GM12801 (cell line): ENCODE data around the gene PSMD14.

Source experiments
- TF ChIP-seq, protein P1 (sequence below): IDR thresholded peaks from one replicate; pipeline ENCODE4 v1.5.1; 2011; ENCODE audit warnings: control low read depth; ENCODE audit not compliant: insufficient read length; ENCODE audit errors: extremely low read depth

The PSMD14 gene

DNA sequence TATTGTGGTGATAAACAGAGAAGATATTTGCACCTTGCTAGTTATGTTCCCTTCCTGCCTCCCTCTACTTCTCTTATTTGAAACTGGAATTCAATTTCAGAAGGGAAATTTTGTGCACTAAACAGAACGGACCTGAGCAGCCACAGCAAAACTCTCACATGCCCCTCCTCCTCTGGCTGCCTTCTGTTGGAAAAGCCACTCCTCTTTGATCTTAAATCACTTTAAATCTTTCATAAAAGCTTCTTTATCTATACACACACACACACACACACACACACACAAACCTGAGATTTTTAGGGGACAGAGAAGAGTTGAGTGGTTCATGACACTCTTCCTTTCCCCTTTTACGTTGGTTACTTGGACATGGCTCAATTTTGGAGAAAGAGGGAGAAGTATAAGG is 113.5 kb downstream of the PSMD14 start:
- TF ChIP-seq, protein P1, sequence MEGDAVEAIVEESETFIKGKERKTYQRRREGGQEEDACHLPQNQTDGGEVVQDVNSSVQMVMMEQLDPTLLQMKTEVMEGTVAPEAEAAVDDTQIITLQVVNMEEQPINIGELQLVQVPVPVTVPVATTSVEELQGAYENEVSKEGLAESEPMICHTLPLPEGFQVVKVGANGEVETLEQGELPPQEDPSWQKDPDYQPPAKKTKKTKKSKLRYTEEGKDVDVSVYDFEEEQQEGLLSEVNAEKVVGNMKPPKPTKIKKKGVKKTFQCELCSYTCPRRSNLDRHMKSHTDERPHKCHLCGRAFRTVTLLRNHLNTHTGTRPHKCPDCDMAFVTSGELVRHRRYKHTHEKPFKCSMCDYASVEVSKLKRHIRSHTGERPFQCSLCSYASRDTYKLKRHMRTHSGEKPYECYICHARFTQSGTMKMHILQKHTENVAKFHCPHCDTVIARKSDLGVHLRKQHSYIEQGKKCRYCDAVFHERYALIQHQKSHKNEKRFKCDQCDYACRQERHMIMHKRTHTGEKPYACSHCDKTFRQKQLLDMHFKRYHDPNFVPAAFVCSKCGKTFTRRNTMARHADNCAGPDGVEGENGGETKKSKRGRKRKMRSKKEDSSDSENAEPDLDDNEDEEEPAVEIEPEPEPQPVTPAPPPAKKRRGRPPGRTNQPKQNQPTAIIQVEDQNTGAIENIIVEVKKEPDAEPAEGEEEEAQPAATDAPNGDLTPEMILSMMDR, result no peak

DNA sequence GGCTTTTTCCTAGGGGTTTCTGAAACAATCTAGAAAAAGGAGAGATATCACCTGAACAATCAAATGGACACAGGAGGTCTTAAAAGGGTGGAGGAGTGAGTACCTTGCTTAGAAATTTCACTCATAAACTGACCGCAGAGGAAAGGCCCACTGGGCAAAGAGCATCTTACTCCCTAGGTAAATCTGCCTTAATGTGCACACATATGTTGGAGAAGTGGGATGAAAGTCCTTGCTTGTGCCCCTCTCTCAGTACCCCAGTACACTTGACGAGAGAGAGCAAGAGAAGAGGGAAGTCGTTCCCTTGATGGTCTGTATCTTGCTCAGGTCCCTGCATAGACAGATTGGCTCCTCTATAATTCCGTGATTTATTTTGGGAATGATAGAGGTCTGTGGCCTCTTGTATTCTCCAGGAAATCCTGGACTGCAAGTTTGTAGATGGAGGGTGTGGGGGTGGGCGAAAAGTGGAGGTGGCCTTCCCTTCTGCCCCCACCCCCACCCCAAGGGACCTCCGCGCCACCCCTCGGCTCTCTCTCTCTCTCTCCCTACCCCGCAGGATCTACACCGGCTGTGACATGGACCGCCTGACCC is 114.7 kb downstream of the PSMD14 start:
- TF ChIP-seq, protein P1, result no peak

DNA sequence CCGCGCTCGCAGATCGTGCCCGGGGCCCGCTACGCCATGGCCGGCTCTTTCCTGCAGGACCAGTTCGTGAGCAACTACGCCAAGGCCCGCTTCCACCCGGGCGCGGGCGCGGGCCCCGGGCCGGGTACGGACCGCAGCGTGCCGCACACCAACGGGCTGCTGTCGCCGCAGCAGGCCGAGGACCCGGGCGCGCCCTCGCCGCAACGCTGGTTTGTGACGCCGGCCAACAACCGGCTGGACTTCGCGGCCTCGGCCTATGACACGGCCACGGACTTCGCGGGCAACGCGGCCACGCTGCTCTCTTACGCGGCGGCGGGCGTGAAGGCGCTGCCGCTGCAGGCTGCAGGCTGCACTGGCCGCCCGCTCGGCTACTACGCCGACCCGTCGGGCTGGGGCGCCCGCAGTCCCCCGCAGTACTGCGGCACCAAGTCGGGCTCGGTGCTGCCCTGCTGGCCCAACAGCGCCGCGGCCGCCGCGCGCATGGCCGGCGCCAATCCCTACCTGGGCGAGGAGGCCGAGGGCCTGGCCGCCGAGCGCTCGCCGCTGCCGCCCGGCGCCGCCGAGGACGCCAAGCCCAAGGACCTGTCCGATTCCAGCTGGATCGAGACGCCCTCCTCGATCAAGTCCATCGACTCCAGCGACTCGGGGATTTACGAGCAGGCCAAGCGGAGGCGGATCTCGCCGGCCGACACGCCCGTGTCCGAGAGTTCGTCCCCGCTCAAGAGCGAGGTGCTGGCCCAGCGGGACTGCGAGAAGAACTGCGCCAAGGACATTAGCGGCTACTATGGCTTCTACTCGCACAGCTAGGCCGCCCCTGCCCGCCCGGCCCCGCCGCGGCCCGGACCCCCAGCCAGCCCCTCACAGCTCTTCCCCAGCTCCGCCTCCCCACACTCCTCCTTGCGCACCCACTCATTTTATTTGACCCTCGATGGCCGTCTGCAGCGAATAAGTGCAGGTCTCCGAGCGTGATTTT is 115.5 kb downstream of the PSMD14 start:
- TF ChIP-seq, protein P1, result no peak

DNA sequence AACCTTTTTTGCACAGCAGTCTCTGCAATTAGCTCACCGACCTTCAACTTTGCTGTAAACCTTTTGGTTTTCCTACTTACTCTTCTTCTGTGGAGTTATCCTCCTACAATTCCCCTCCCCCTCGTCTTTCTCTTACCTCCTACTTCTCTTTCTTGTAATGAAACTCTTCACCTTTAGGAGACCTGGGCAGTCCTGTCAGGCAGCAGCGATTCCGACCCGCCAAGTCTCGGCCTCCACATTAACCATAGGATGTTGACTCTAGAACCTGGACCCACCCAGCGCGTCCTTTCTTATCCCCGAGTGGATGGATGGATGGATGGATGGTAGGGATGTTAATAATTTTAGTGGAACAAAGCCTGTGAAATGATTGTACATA is 116.2 kb downstream of the PSMD14 start:
- TF ChIP-seq, protein P1, result no peak

DNA sequence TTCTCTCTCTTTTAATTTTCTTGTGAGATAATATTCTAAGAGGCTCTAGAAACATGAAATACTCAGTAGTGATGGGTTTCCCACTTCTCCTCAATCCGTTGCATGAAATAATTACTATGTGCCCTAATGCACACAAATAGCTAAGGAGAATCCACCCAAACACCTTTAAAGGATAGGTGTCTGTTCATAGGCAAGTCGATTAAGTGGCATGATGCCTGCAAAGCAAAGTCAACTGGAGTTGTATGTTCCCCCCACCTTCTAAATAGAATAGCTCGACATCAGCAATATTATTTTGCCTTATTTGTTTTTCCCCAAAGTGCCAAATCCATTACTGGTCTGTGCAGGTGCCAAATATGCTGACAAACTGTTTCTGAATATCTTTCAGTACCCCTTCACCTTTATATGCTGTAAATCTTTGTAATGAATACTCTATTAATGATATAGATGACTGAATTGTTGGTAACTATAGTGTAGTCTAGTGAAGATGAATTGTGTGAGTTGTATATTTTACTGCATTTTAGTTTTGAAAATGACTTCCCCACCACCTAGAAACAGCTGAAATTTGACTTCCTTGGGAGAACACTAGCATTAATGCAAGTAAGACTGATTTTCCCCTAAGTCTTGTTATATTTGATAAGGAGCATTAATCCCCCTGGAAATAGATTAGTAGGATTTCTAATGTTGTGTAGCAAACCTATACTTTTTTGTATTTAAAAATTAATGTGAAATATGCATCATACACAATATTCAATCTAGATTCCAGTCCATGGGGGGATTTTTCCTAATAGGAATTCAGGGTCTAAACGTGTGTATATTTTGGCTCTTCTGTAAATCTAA is 116.9 kb downstream of the PSMD14 start:
- TF ChIP-seq, protein P1, result no peak

DNA sequence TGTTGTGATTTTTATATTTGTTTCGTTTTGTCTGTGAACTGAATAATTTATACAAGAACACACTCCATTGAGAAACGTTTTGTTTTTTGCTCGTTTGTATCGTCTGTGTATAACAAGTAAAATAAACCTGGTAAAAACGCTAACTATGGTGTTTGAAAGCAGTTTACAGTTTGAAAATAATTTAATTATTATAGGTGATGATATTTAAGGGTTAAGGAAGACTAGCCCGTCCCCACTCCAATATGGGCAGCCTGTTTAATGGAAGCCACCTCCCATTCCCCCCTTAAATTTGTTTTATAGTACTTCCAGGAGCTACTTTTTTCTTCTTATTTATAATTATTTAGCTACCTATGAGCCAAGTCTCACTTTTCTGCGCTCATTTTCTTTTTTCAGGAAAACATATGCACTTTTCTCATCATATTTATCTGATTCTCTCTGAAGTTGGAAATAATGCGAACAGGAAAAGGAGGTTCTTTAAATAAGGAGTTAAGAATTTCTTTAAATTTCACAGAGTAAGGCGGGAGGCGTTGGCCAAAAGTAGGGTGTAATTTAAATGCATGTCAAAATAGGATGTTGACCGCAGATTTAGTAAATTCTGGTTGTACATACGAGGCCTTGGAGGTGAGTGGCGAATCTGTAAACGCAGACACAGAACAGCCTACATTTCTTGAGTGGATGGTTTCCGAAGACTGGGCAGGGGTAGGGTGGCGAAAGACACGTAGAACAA is 117.7 kb downstream of the PSMD14 start:
- TF ChIP-seq, protein P1, result no peak
